Stomach (tissue), 4 donors: ENCODE measurements around the gene FCHSD2.

Source experiments
- CTCF ChIP-seq, 7 experiments: fragments of 450-650 bp in 4 of 7; fragments of 200-600 bp in 3 of 7; sonication (generic) in 3 of 7; IDR thresholded peaks; one replicate each; pipeline ENCODE4 v1.5.1; 2016 to 2019; ENCODE audit warnings: antibody characterized with exemption in 7 of 7, control low read depth in 2 of 7, mild to moderate bottlenecking in 1 of 7
- EP300 ChIP-seq: sonication (generic); formaldehyde crosslinking; IDR thresholded peaks from one replicate; pipeline ENCODE4 v1.6.1; 2017; ENCODE audit warnings: antibody characterized with exemption
- POLR2A ChIP-seq, 4 donors: fragments of 450-650 bp; IDR thresholded peaks; one replicate each; pipeline ENCODE4 v1.6.1; 2016; ENCODE audit warnings: antibody characterized with exemption in 4 of 4, control low read depth in 2 of 4, mild to moderate bottlenecking in 1 of 4, moderate library complexity in 1 of 4
- POLR2AphosphoS5 ChIP-seq, 3 donors: sonication (generic); formaldehyde crosslinking; IDR thresholded peaks; one replicate each; pipeline ENCODE4 v1.6.1; 2016; ENCODE audit warnings: antibody characterized with exemption in 3 of 3

DNA sequence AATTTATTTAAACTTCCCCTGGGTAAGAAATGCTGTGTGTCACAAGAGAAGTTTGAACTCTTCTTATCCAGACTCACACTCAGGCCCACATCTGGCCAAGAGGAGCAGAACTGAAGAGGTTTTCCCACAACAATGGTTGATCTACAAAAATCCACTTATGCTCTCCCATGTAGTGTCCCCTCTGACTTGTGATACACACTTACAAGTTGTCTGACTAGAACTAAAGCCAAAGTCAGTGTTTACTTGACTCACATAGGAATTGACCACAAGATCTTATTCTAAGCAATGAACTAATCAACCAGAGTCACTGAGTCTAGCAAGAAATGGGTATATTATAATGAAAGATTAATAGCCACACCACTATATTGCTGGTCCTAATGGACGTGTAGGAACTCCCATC, 194.9 kb downstream of the FCHSD2 start:
- no peak for TF ChIP-seq POLR2A (IDR thresholded peaks at IDR 0.05)
- TF ChIP-seq CTCF (IDR thresholded peaks at IDR 0.05), result no peak
- TF ChIP-seq POLR2AphosphoS5 (IDR thresholded peaks at IDR 0.05), result no peak
- no peak for TF ChIP-seq EP300
